ENCODE measurements around the gene PLXNB1.

The PLXNB1 gene

GRCh38 chr3:48403533-48404439 lies 26.1 kb downstream of the PLXNB1 start:
- peak in 1 of 2 experiments; percentile 0 for DNase-seq

- DNase-seq = no peak
These were observed 27.0 kb downstream of the PLXNB1 start for GRCh38 chr3:48402907-48403306.

- DNase-seq = peak in 1 of 2 experiments; percentile 4
These were observed 27.6 kb downstream of the PLXNB1 start for GRCh38 chr3:48402281-48402732.

GRCh38 chr3:48401434-48401901 lies 28.4 kb downstream of the PLXNB1 start:
- DNase-seq = peak in 1 of 2 experiments; percentile 1

GRCh38 chr3:48400824-48401433 lies 29.0 kb downstream of the PLXNB1 start:
- peak; percentile 57 to 64 for DNase-seq

- no peak for DNase-seq
These were observed 30.3 kb downstream of the PLXNB1 start for GRCh38 chr3:48399387-48400172.

- no peak for DNase-seq
These were observed 31.0 kb downstream of the PLXNB1 start for GRCh38 chr3:48398701-48399386.

- DNase-seq = no peak
These were observed 31.9 kb downstream of the PLXNB1 start for GRCh38 chr3:48397767-48398681.

- DNase-seq = no peak
These were observed 34.2 kb downstream of the PLXNB1 start for GRCh38 chr3:48395714-48396113.

- DNase-seq = no peak
These were observed 35.5 kb downstream of the PLXNB1 start for GRCh38 chr3:48394391-48394790.

GRCh38 chr3:48388966-48389365 lies 40.9 kb downstream of the PLXNB1 start:
- no peak for DNase-seq

GRCh38 chr3:48387634-48388033 lies 42.3 kb downstream of the PLXNB1 start:
- DNase-seq = no peak

- no peak for DNase-seq
These were observed 56.9 kb downstream of the PLXNB1 start for GRCh38 chr3:48372862-48373435.

GRCh38 chr3:48372377-48372770 lies 57.5 kb downstream of the PLXNB1 start:
- no peak for DNase-seq

GRCh38 chr3:48371651-48372376 lies 58.1 kb downstream of the PLXNB1 start, which contains the start of gene FBXW12:
Gene FBXW12, plus strand, starts transcription at chr3:48372219. Its CDS starts 549 bp downstream, at chr3:48372768.
- DNase-seq = no peak

- no peak for DNase-seq
These were observed 59.6 kb downstream of the PLXNB1 start for GRCh38 chr3:48370333-48370713.

GRCh38 chr3:48369693-48370332 lies 60.1 kb downstream of the PLXNB1 start:
- DNase-seq = no peak

GRCh38 chr3:48367201-48367600 lies 62.7 kb downstream of the PLXNB1 start:
- no peak for DNase-seq

GRCh38 chr3:48364840-48365239 lies 65.0 kb downstream of the PLXNB1 start:
- DNase-seq = no peak

- no peak for DNase-seq
These were observed 68.0 kb downstream of the PLXNB1 start for GRCh38 chr3:48361928-48362327.
